H1 (cell line): ENCODE measurements around the gene MAMSTR. TPM values are rescaled to one million over a fixed set of nuclear protein-coding genes. Genes with fewer than 3 reads are reported as not detected.

Experiments
- CTCF ChIA-PET: fragments of 300-600 bp; sonication (Branson Sonifier 250); formaldehyde crosslinking; loops from one replicate; lab custom pipeline; 2021; ENCODE audit not compliant: partially characterized antibody; lab: Charles Lee
- POLR2A ChIA-PET: fragments of 300-600 bp; sonication (Branson Sonifier 250); formaldehyde crosslinking; loops from one replicate; lab custom pipeline; 2021; ENCODE audit warnings: inconsistent platforms; ENCODE audit not compliant: partially characterized antibody; lab: Charles Lee
- DNase-seq, 2 experiments: peaks; one replicate each; pipeline versions ENCODE4 v3.0.0 to v3.0.0-alpha.2; 2010 to 2022; ENCODE audit warnings: low spot score in 2 of 2, low read depth in 1 of 2, mixed read lengths in 1 of 2
- FAIRE-seq: peaks from 2 replicates; lab custom pipeline; 2011; peaks lifted over from hg19 to GRCh38; lab: Jason Lieb, UNC
- H2AFZ ChIP-seq: 2 replicates; pipeline ENCODE4 v1.8.1; 2012; ENCODE audit warnings: low read length, inconsistent platforms
- H2AK5ac ChIP-seq: 2 replicates; pipeline ENCODE4 v1.6.1; 2013; ENCODE audit warnings: low read depth, low read length
- H2BK120ac ChIP-seq: replicated peaks from 2 replicates; pipeline ENCODE3; 2013; ENCODE audit warnings: low read depth, low read length, inconsistent platforms
- H2BK12ac ChIP-seq: 2 replicates; pipeline ENCODE4 v1.6.1; 2013; ENCODE audit warnings: low read depth, low read length
- H2BK15ac ChIP-seq: 2 replicates; pipeline ENCODE4 v1.6.1; 2013; ENCODE audit warnings: low read length
- H2BK20ac ChIP-seq: 2 replicates; pipeline ENCODE4 v1.6.1; 2013; ENCODE audit warnings: low read length
- H2BK5ac ChIP-seq: 2 replicates; pipeline ENCODE4 v1.6.1; 2013; ENCODE audit warnings: low read depth, low read length
- H3K14ac ChIP-seq: 2 replicates; pipeline ENCODE4 v1.6.1; 2013; ENCODE audit warnings: inconsistent platforms; ENCODE audit not compliant: insufficient read length
- H3K18ac ChIP-seq: 2 replicates; pipeline ENCODE4 v1.6.1; 2013; ENCODE audit warnings: low read length; ENCODE audit errors: extremely low read depth
- H3K23ac ChIP-seq: 2 replicates; pipeline ENCODE4 v1.6.1; 2013; ENCODE audit warnings: inconsistent platforms; ENCODE audit not compliant: insufficient read length
- H3K23me2 ChIP-seq: 2 replicates; pipeline ENCODE4 v1.6.1; 2013; ENCODE audit warnings: low read depth, low read length
- H3K27ac ChIP-seq: 2 replicates; pipeline ENCODE4 v1.6.1; 2011; ENCODE audit warnings: low read depth, low read length, inconsistent platforms
- H3K27me3 ChIP-seq, 4 experiments: replicated peaks in 1 of 4; 1 replicate in 1 of 4; 2 replicates in 3 of 4; pipeline versions ENCODE4 v1.6.1 to v1.8.1; 2011 to 2013; ENCODE audit warnings: low read length in 3 of 4, mild to moderate bottlenecking in 3 of 4, inconsistent platforms in 2 of 4, mixed read lengths in 2 of 4, moderate library complexity in 1 of 4; ENCODE audit not compliant: control insufficient read depth in 3 of 4, insufficient read depth in 3 of 4; ENCODE audit errors: extremely low read depth in 1 of 4
- H3K36me3 ChIP-seq, 4 experiments: 2 replicates each; pipeline versions ENCODE4 v1.6.1 to v1.8.1; 2011 to 2013; ENCODE audit warnings: mild to moderate bottlenecking in 4 of 4, low read length in 3 of 4, moderate library complexity in 2 of 4, control low read depth in 1 of 4, inconsistent platforms in 1 of 4; ENCODE audit not compliant: insufficient read depth in 4 of 4, control insufficient read depth in 2 of 4
- H3K4ac ChIP-seq: replicated peaks from 2 replicates; pipeline ENCODE3; 2013; ENCODE audit warnings: low read length, low read depth, mixed read lengths, inconsistent platforms; ENCODE audit not compliant: insufficient read length
- H3K4me1 ChIP-seq, 4 experiments: replicated peaks in 1 of 4; 1 replicate in 1 of 4; 2 replicates in 3 of 4; pipeline versions ENCODE4 v1.6.1 to v1.8.1; 2011 to 2013; ENCODE audit warnings: low read length in 3 of 4, inconsistent platforms in 2 of 4, mixed read lengths in 1 of 4; ENCODE audit not compliant: insufficient read depth in 4 of 4, control insufficient read depth in 3 of 4
- H3K4me2 ChIP-seq, 2 experiments: 2 replicates each; pipeline versions ENCODE4 v1.6.1 to v1.8.1; 2011 to 2013; ENCODE audit warnings: low read depth in 2 of 2, low read length in 2 of 2, control low read depth in 1 of 2, inconsistent platforms in 1 of 2, mild to moderate bottlenecking in 1 of 2; ENCODE audit not compliant: insufficient read depth in 1 of 2
- H3K4me3 ChIP-seq, 4 experiments: fragments of 200-600, 300-600 bp in 1 of 4; sonication (generic), shearing (Covaris generic), sonication (Bioruptor Twin) in 1 of 4; 2 replicates each; pipeline versions ENCODE4 v1.5.1 to v1.8.1; 2011 to 2016; ENCODE audit warnings: low read length in 4 of 4, low read depth in 3 of 4, control low read depth in 2 of 4, inconsistent platforms in 2 of 4, mild to moderate bottlenecking in 2 of 4, mixed read lengths in 1 of 4, moderate library complexity in 1 of 4; ENCODE audit not compliant: insufficient read depth in 2 of 4; ENCODE audit errors: extremely low read depth in 1 of 4
- H3K56ac ChIP-seq: replicated peaks from 2 replicates; pipeline ENCODE3; 2013; ENCODE audit warnings: low read depth, mild to moderate bottlenecking, mixed read lengths, low read length, inconsistent platforms; ENCODE audit not compliant: insufficient read length
- H3K79me1 ChIP-seq: 2 replicates; pipeline ENCODE4 v1.6.1; 2013; ENCODE audit warnings: low read depth, low read length, control low read depth
- H3K79me2 ChIP-seq, 2 experiments: 2 replicates each; pipeline versions ENCODE4 v1.6.1 to v1.8.1; 2012 to 2013; ENCODE audit warnings: low read length in 2 of 2, mild to moderate bottlenecking in 2 of 2, inconsistent platforms in 1 of 2; ENCODE audit not compliant: insufficient read depth in 2 of 2, control insufficient read depth in 1 of 2
- H3K9ac ChIP-seq, 4 experiments: replicated peaks in 1 of 4; 1 replicate in 1 of 4; 2 replicates in 3 of 4; pipeline versions ENCODE4 v1.6.1 to v1.8.1; 2011 to 2013; ENCODE audit warnings: low read depth in 3 of 4, low read length in 3 of 4, control low read depth in 2 of 4, mild to moderate bottlenecking in 2 of 4, moderate library complexity in 2 of 4, inconsistent platforms in 1 of 4; ENCODE audit errors: extremely low read depth in 1 of 4
- H3K9me3 ChIP-seq, 2 experiments: 2 replicates each; pipeline versions ENCODE4 v1.6.1 to v1.8.1; 2012 to 2013; ENCODE audit warnings: mild to moderate bottlenecking in 2 of 2, moderate library complexity in 2 of 2, control low read depth in 1 of 2, inconsistent platforms in 1 of 2, low read depth in 1 of 2, low read length in 1 of 2, mixed read lengths in 1 of 2; ENCODE audit not compliant: insufficient read depth in 2 of 2
- H4K20me1 ChIP-seq, 2 experiments: replicated peaks in 1 of 2; 2 replicates each; pipeline versions ENCODE3 to v1.8.1; 2011 to 2013; ENCODE audit warnings: inconsistent platforms in 2 of 2, low read length in 2 of 2, mild to moderate bottlenecking in 1 of 2; ENCODE audit not compliant: insufficient read depth in 2 of 2, control insufficient read depth in 1 of 2
- H4K5ac ChIP-seq: 2 replicates; pipeline ENCODE4 v1.6.1; 2013; ENCODE audit warnings: low read length, low read depth, mixed read lengths, inconsistent platforms; ENCODE audit not compliant: insufficient read length
- H4K8ac ChIP-seq: 2 replicates; pipeline ENCODE4 v1.8.0; 2013; ENCODE audit warnings: mild to moderate bottlenecking, moderate library complexity, low read length, inconsistent platforms; ENCODE audit not compliant: insufficient read depth; ENCODE audit errors: extremely low read depth
- H4K91ac ChIP-seq: replicated peaks from 2 replicates; pipeline ENCODE3; 2013; ENCODE audit warnings: low read length, mixed read lengths, inconsistent platforms; ENCODE audit not compliant: insufficient read length
- RBBP5 ChIP-seq: IDR thresholded peaks from 2 replicates; pipeline ENCODE4 v1.7.1; 2012; ENCODE audit warnings: low read depth, mild to moderate bottlenecking, inconsistent platforms, low read length, moderate library complexity, borderline replicate concordance
- SP1 ChIP-seq: IDR thresholded peaks from 2 replicates; pipeline ENCODE4 v1.6.1; 2011; ENCODE audit warnings: low read depth, low read length
- WGBS, 2 experiments: shearing (Covaris generic) in 1 of 2; methylation state at CpG; one replicate each; pipeline versions ENCODE4 v1.1.6 to v1.1.7; 2013 to 2015; ENCODE audit warnings: low lambda C conversion rate in 2 of 2, mixed read lengths in 2 of 2, inconsistent platforms in 1 of 2, low coverage in 1 of 2, missing lambda C conversion rate in 1 of 2; ENCODE audit not compliant: insufficient replicate concordance in 2 of 2, insufficient coverage in 1 of 2, insufficient read length in 1 of 2; ENCODE audit errors: extremely low coverage in 1 of 2, missing lambda C conversion rate in 1 of 2; 5-methylcytosine and 5-hydroxymethylcytosine counted together
- polyA plus RNA-seq, 7 experiments: library from polyadenylated mRNA; depleted of rRNA in 3 of 7; stranded (reverse) in 5 of 7; unstranded in 2 of 7; fragments of >200 nt in 5 of 7; fragments of 200-250 nt in 2 of 7; gene quantifications; 1 replicate in 5 of 7; 2 replicates in 1 of 7; 4 replicates in 1 of 7; pipeline versions ENCODE4 v1.2.1 to v1.2.3, GENCODE V29; 2011 to 2013; ENCODE audit warnings: missing spikeins in 2 of 7, mixed read lengths in 2 of 7
- total RNA-seq: library from RNA; stranded (reverse); fragmentation: NEBNext Ultra II Directional; extraction: Animal tissue kit (Norgen Biotek cat#: 25700); gene quantifications from 2 replicates; pipeline ENCODE4 v1.2.1, GENCODE V29; 2021
- TF ChIP-seq, protein P1 (sequence below): IDR thresholded peaks from 2 replicates; pipeline ENCODE4 v1.6.1; 2012; ENCODE audit warnings: inconsistent platforms
- TF ChIP-seq, protein P2 (sequence below): IDR thresholded peaks from 2 replicates; pipeline ENCODE4 v1.6.1; 2012; ENCODE audit warnings: inconsistent platforms

MAMSTR gene
- total and polyA plus RNA-seq, 2 of the 8 experiments (the other 6 are each of a cell fraction or from before 2014, with no cell fraction given): 2.0 to 2.3 TPM

DNA sequence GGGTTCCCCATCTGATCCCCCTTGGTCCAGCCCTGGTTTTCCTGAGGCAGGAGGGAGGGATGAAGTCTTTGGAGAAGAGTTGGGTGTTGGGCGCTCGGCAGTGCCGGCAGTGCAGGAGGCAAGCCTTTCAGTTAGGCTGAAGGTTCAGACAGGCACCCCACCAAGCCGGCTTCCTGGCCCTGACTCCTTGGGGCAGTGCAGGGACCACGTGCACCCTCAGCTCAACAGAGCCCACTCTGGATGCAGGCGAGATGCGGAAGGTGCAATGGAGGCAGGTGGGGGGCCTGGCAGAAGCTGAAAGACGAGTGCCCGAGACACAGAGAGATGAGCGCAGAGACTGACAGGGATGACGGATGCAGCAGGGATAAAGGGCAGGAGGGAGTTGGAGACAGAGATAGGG lies 11.1 kb downstream of the MAMSTR start:
- no peaks in the 10 kb centered on the region for H3K79me2 ChIP-seq
- H3K27ac ChIP-seq: no peak overlapping the region
- H3K14ac ChIP-seq: no peak overlapping the region
- no peak overlapping the region for H4K5ac ChIP-seq
- no peaks in the 10 kb centered on the region for H3K79me1 ChIP-seq
- peak overlapping the region in 1 of 2 experiments; percentile 8; a peak in 2 of 4 replicates for H3K4me2 ChIP-seq
- no peak overlapping the region for H3K23ac ChIP-seq
- no peak overlapping the region for H3K4me3 ChIP-seq
- no peaks in the 10 kb centered on the region for H3K27me3 ChIP-seq
- H4K8ac ChIP-seq: no peak overlapping the region
- peak overlapping the region; percentile 48; the same call in 1 of the 2 replicates for H3K18ac ChIP-seq
- POLR2A ChIA-PET: interaction anchor here (0.8 to 2.8 kb wide), 2 partner anchors 12 to 442 kb away, joined by 3 to 16 read pairs; partner anchors contain the start of gene FUT2
- H3K9me3 ChIP-seq: peaks cover 0 to 5% of the 10 kb centered on the region in 2 experiments; a peak in 1 of 4 replicates
- peak in 1 of 2 experiments; percentile 51 for DNase-seq
- H2AFZ ChIP-seq: no peak overlapping the region
- peaks cover 0 to 6% (median 2%) of the 10 kb centered on the region in 4 experiments; a peak in 4 of 7 replicates for H3K4me1 ChIP-seq
- peak overlapping the region; percentile 11 for H4K91ac ChIP-seq
- CTCF ChIA-PET: interaction anchor here (2.4 kb wide), 1 partner anchor 33 kb away, joined by 9 read pairs; no protein-coding TSS in a partner anchor
- no peak overlapping the region for H2BK120ac ChIP-seq
- H3K4ac ChIP-seq: peak overlapping the region; percentile 74
- TF ChIP-seq, protein P1, sequence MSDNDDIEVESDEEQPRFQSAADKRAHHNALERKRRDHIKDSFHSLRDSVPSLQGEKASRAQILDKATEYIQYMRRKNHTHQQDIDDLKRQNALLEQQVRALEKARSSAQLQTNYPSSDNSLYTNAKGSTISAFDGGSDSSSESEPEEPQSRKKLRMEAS: peak; percentile 78
- 0 out of 2 replicates have a peak, but pooled peaks have one; percentile 32 for TF ChIP-seq SP1
- TF ChIP-seq, protein P2, sequence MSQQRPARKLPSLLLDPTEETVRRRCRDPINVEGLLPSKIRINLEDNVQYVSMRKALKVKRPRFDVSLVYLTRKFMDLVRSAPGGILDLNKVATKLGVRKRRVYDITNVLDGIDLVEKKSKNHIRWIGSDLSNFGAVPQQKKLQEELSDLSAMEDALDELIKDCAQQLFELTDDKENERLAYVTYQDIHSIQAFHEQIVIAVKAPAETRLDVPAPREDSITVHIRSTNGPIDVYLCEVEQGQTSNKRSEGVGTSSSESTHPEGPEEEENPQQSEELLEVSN: 0 out of 2 replicates have a peak, but pooled peaks have one; percentile 13
- no peak for TF ChIP-seq RBBP5
- no peak overlapping the region for H2BK20ac ChIP-seq
- no peak overlapping the region for H2AK5ac ChIP-seq
- H2BK12ac ChIP-seq: no peak overlapping the region
- peaks cover 0 to 2% of the 10 kb centered on the region in 2 experiments for H4K20me1 ChIP-seq
- WGBS, 2 experiments: 53% methylated on average over 11 of the region's 11 CpGs; no CpG with 5 or more reads in 1 of the 2 experiments
- no peak for FAIRE-seq
- H3K56ac ChIP-seq: no peak overlapping the region
- H3K36me3 ChIP-seq: peaks cover 0 to 5% (median 2%) of the 10 kb centered on the region in 4 experiments; a peak in 4 of 8 replicates
- H3K23me2 ChIP-seq: peaks cover 7% of the 10 kb centered on the region; the same call in 1 of the 2 replicates
- no peak overlapping the region for H3K9ac ChIP-seq
- no peak overlapping the region for H2BK15ac ChIP-seq
- no peak overlapping the region for H2BK5ac ChIP-seq
